ENCODE measurements around the gene ZSCAN16. TPM values are rescaled to one million over a fixed set of nuclear protein-coding genes. Genes with fewer than 3 reads are reported as not detected.

The ZSCAN16 gene
- total and polyA plus RNA-seq, 9 of the 15 experiments (the other 6 are each of a cell fraction or from before 2014, with no cell fraction given), result 0.08 TPM; not detected in 8

DNA sequence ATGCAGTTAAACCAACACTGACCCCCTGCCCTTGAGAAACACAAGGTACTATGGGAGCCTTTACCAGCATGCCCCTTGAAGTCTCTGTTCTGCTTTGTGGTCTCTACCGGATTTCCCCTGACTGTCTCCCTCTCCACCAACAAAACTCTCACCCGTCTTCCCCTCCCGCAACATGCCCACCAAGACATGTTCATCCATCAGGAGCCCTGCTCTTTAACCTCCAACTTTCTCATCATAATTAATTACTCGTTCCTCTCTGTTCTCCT lies 43.0 kb upstream of the ZSCAN16 start (continued):
- TF ChIP-seq, protein P1, sequence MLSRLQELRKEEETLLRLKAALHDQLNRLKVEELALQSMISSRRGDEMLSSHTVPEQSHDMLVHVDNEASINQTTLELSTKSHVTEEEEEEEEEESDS (CRISPR knock-in tag; IDR thresholded peaks at IDR 0.05), result no peak
- TF ChIP-seq FOXK2 (conservative IDR thresholded peaks at IDR 0.05 in 1 of 2, IDR thresholded peaks at IDR 0.05 in 1 of 2; ENCODE audit: low read depth in 2 of 2) (no peak), PCBP1 (IDR thresholded peaks at IDR 0.05; ENCODE audit: low read depth, low read length, poor library complexity, severe bottlenecking) (no peak)

GRCh38 chr6:28082939-28083338 lies 41.5 kb upstream of the ZSCAN16 start:
- intact Hi-C loops (cut with micrococcal nuclease) (loop anchor here (5.0 kb wide), 2 partner anchors 181 to 404 kb away; no protein-coding TSS in a partner anchor), in situ Hi-C loops (cut with MboI) (no loop called here)
- ChIA-PET CTCF (ENCODE audit: low intra/inter-chr PET ratio) (no interaction called here), POLR2A (no interaction called here)
- Histone ChIP-seq H3K9ac (ENCODE audit: insufficient read depth in 1 of 2, low read depth in 2 of 2, low read length in 2 of 2) (no peak overlapping the region), H3K79me2 (ENCODE audit: control insufficient read depth, insufficient read depth, low read length) (peaks cover 10% of the 10 kb centered on the region; the same call in 2 of the 3 replicates), H3K9me3 (replicated peaks; ENCODE audit: control insufficient read depth, insufficient read depth, low read depth, low read length) (no peaks in the 10 kb centered on the region), H3K4me3 (no peak overlapping the region), H3K36me3 (ENCODE audit: control insufficient read depth, insufficient read depth, low read length) (peaks cover 6% of the 10 kb centered on the region; the same call in 1 of the 3 replicates), H2AFZ (ENCODE audit: low read depth, low read length) (no peak overlapping the region), H3K4me1 (replicated peaks in 1 of 2; ENCODE audit: control insufficient read depth in 2 of 2, insufficient read depth in 2 of 2, low read length in 2 of 2) (peaks cover 0 to 2% of the 10 kb centered on the region in 2 experiments; a peak in 4 of 5 replicates), H3K9me1 (ENCODE audit: control insufficient read depth, insufficient read depth, low read length) (no peaks in the 10 kb centered on the region), H3K4me2 (ENCODE audit: insufficient read depth, low read length) (no peak overlapping the region), H3K27me3 (ENCODE audit: control insufficient read depth in 2 of 2, insufficient read depth in 2 of 2, low read length in 2 of 2) (no peaks in the 10 kb centered on the region), H3K27ac (ENCODE audit: extremely low read depth, low read depth, low read length) (no peak overlapping the region), H4K20me1 (replicated peaks; ENCODE audit: control insufficient read depth, insufficient read depth, low read length) (no peaks in the 10 kb centered on the region)
- FAIRE-seq, result no peak
- no peak for DNase-seq (ENCODE audit: extremely low read depth in 1 of 4, low spot score in 3 of 4)
- ATAC-seq, result no peak
- no TSS peak for BruUV-seq (replicated peaks)
- TF ChIP-seq OTX1 (CRISPR knock-in tag; IDR thresholded peaks at IDR 0.05) (no peak), ZFP30 (CRISPR knock-in tag; IDR thresholded peaks at IDR 0.05; ENCODE audit: borderline replicate concordance) (no peak), TOE1 (IDR thresholded peaks at IDR 0.05; ENCODE audit: borderline replicate concordance) (no peak), TOE1 (CRISPR knock-in tag; IDR thresholded peaks at IDR 0.05; ENCODE audit: borderline replicate concordance, low read depth) (no peak), DLX4 (CRISPR knock-in tag; IDR thresholded peaks at IDR 0.05) (no peak), DPF2 (IDR thresholded peaks at IDR 0.05) (no peak), HOXB6 (CRISPR knock-in tag; IDR thresholded peaks at IDR 0.05; ENCODE audit: borderline replicate concordance) (no peak), MEF2A (IDR thresholded peaks at IDR 0.05; ENCODE audit: control insufficient read depth, low read depth, low read length) (no peak), NR4A1 (CRISPR knock-in tag; IDR thresholded peaks at IDR 0.05) (no peak), NR4A1 (tag; IDR thresholded peaks at IDR 0.05) (no peak)
- TF ChIP-seq, protein P2, sequence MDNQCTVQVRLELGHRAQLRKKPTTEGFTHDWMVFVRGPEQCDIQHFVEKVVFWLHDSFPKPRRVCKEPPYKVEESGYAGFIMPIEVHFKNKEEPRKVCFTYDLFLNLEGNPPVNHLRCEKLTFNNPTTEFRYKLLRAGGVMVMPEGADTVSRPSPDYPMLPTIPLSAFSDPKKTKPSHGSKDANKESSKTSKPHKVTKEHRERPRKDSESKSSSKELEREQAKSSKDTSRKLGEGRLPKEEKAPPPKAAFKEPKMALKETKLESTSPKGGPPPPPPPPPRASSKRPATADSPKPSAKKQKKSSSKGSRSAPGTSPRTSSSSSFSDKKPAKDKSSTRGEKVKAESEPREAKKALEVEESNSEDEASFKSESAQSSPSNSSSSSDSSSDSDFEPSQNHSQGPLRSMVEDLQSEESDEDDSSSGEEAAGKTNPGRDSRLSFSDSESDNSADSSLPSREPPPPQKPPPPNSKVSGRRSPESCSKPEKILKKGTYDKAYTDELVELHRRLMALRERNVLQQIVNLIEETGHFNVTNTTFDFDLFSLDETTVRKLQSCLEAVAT (IDR thresholded peaks at IDR 0.05), result no peak
